Measurements from ENCODE around the gene SAV1.

DNA sequence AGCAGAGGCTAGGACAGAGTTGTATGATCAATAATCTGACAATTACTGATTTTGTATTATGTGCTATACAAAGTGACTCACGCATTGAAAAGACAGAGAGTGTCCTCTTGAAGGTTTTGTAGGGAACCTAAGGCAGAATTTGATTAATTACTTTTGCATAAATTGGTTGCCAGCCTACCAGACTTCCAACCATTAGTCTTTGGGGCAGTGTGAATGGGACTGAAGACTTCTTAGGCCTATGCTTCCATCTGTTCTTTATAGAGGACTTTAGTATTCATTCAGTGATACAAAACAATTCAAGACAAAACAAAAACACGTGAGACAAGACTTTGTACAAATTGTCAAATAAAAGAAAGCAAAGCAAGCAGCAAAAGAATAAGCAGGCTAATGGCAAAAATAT is 61.6 kb downstream of the SAV1 start:
- TF ChIP-seq, protein P1, sequence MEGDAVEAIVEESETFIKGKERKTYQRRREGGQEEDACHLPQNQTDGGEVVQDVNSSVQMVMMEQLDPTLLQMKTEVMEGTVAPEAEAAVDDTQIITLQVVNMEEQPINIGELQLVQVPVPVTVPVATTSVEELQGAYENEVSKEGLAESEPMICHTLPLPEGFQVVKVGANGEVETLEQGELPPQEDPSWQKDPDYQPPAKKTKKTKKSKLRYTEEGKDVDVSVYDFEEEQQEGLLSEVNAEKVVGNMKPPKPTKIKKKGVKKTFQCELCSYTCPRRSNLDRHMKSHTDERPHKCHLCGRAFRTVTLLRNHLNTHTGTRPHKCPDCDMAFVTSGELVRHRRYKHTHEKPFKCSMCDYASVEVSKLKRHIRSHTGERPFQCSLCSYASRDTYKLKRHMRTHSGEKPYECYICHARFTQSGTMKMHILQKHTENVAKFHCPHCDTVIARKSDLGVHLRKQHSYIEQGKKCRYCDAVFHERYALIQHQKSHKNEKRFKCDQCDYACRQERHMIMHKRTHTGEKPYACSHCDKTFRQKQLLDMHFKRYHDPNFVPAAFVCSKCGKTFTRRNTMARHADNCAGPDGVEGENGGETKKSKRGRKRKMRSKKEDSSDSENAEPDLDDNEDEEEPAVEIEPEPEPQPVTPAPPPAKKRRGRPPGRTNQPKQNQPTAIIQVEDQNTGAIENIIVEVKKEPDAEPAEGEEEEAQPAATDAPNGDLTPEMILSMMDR (conservative IDR thresholded peaks at IDR 0.05): no peak
- no peak for TF ChIP-seq EZH2 (IDR thresholded peaks at IDR 0.05; ENCODE audit: low read depth)
